Caki2 (cell line): ENCODE measurements around the gene TLR6. TPM values are rescaled to one million over a fixed set of nuclear protein-coding genes. Genes with fewer than 3 reads are reported as not detected.

Experiments
- DNase-seq: peaks from one replicate; pipeline ENCODE4 v3.0.0-alpha.2; 2015; ENCODE audit warnings: low read depth
- in situ Hi-C: cut with HindIII; loops from 2 replicates; pipeline ENCODE4 v1.10.0; 2016; ENCODE audit warnings: low sequenced_read_pairs, low pct_unique_long_range_greater_than_20kb, mixed read lengths
- total RNA-seq: library from RNA; depleted of rRNA; stranded (reverse); fragments of >200 nt; shearing (Covaris generic); gene quantifications from 2 replicates; pipeline ENCODE4 v1.2.3, GENCODE V29; 2014; ENCODE audit warnings: low replicate concordance; rRNA removed

TLR6 gene
- total RNA-seq, 1 experiment from 2014 or later, result 6.2 TPM

- in situ Hi-C loops, result no loop called here
- DNase-seq, result no peak
Measured at GRCh38 chr4:38775326-38775725, 81.3 kb downstream of the TLR6 start.

DNA sequence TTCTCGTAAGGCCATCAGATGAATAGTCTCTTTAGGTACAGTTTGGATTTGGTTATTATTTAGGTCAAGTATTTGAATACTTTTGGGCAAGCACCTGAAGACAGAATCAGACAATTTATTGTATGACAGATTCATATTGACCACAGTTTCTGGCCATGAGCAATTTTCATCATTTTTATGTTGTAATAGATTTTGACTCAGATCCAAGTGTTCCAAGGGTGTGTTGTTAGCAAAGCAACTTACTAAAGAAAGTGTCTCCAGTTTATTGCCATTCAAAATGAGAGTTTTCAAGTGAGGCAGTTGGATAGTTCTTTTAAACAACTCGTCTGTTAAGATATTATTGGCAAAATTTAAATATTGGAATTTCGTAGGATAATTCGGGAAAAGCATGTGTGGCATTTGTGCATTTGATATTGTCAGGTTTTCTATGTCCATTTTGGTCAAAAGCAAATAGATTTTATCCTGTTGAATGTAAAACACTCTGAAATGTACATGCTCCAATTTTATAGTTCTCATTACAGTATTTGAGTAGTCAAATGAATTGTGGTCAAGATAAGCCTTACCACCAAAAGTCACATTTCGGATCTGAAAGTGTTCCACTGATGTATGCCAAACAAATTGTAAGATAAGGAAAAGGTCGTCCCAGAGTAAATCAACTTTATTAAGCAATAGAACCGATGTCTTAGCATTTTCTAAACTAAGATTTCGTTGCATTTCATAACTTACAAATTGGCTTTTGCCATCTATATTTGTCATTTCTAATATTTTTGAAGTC lies 82.2 kb downstream of the TLR6 start:
- no peak for DNase-seq
- in situ Hi-C loops, result no loop called here

Other genes starting within 250 kb of the TLR6 start
- 5.7 and 6.6 TPM in 2 replicates for gene KLF3, start 192.6 kb downstream of the TLR6 start, total RNA-seq
- not detected in 2 replicates for gene TLR10, start 73.8 kb downstream of the TLR6 start, total RNA-seq
- 1.5 and 3.9 TPM in 2 replicates for gene TLR1, start 52.0 kb downstream of the TLR6 start, total RNA-seq
- gene FAM114A1, start 11.0 kb upstream of the TLR6 start, total RNA-seq, result 63.7 and 79.7 TPM in 2 replicates
- 40.0 and 64.9 TPM in 2 replicates for gene TMEM156, start 175.6 kb upstream of the TLR6 start, total RNA-seq
- 73.7 and 86.1 TPM in 2 replicates for gene KLHL5, start 205.4 kb upstream of the TLR6 start, total RNA-seq